HG02623 (cell line): Measurements from ENCODE around the gene ZNF490.
"Not testable (repeated sequence)": the region's sequence is repeated elsewhere in the genome, so short reads cannot be mapped to it uniquely, and the experiment has no call there.

Experiments
- ATAC-seq: cut with Tn5 transposase; IDR thresholded peaks from one replicate; pipeline ENCODE4 v1.9.1; 2021; ENCODE audit warnings: moderate library complexity; ENCODE audit not compliant: unreplicated experiment

The ZNF490 gene

DNA sequence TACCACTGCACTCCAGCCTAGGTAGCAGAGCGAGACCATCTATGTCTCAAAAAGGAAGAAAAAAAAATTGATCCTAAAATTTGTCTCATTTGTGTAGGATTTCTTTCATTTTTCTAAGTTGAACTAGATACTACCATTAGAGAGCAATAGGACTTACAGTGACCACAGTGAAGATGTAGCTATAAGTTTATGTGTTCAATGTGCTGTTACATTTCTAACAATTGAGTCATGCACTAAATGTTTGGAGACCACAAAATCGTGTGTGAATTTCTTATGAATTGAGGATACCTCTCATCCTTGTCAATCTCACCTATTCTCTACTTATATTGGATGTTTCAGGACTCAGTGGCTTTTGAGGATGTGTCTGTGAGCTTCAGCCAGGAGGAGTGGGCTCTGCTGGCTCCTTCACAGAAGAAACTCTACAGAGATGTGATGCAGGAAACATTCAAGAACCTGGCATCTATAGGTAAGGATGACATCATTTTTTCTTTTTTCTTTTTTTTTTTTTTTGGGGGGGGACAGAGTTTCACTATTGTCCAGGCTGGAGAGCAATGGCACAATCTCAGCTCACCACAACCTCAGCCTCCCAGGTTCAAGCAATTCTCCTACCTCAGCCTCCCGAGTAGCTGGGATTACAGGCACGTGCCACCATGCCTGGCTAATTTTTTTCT, 12.9 kb upstream of the ZNF490 start:
- ATAC-seq: no peak

DNA sequence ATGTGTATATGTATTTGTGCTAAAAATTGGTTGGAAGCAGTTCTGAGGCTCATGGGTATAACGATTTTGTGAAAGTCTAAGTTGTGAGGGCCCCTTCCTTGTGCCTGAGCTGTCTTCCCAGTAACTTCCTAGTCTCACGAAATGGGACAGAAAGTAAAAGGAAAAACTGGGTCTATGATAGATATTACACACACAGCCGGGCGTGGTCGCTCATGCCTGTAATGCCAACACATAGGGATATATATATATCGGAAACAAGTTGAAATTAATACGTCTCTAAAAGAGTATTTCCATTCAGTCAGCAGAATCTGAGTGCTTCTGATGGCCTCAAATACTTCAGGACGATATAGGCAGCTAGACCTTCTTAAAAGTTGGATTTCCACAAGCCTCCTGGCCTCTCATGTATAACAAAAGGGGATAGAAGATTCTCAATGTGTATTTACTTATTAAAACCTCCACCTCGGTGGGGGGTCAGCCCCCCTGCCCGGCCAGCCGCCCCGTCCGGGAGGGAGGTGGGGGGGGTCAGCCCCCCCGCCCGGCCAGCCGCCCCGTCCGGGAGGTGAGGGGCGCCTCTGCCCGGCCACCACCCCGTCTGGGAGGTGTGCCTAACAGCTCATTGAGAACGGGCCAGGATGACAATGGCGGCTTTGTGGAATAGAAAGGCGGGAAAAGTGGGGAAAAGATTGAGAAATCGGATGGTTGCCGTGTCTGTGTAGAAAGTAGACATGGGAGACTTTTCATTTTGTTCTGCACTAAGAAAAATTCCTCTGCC, 10.8 kb upstream of the ZNF490 start:
- not testable (repeated sequence) for ATAC-seq

DNA sequence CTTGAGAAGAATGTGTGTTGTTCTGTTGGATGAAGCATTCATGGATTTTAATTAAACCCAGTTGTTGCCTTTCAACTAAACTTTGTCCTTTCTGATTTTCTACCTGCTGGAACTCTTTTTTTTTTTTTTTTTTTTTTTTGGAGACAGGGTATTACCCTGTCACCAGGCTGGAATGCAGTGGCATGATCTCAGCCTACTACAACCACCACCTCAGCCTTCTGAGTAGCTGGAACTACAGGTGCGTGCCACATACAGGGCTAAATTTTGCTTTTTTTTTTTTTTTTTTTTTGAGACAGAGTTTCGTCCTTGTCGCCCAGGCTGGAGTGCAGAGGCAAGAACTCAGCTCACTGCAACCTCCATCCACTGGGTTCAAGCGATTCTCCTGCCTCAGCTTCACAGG, 7.0 kb upstream of the ZNF490 start:
- ATAC-seq: no peak

DNA sequence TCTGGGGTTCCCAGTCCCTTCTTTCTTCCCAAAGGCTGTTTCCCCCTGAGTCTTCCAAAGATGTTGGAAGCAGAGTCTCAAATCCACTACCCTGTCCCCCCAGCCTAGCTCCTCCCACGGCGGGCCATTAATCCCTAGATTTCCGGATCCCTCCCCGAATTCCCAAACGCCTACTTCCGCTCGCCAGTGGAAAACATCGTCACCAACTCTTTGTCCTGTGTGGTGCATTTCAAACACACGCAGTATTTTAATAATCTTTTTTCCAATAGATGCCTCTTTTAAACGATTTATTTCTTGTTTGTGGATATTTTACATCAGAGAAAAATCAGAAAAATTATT, 717 bp upstream of the ZNF490 start:
- ATAC-seq: no peak

DNA sequence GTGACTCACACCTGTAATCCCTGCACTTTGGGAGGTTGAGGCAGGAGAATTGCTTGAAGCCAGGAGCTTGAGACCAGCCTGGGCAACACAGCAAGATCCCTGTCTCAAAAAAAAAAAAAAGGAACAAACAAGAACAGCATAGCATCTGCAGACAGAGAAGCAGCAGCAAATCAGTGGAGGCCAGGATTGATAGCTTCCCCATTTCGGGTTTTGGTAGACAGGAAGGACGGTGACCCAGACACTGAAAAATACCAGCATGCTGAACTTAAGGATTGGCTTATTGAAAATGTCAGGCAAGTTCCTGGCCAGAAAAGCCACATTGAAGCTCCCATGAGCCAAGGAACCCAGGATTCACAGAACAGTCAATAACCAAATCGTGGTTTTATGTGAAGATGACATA, 3.0 kb downstream of the ZNF490 start:
- no peak for ATAC-seq

DNA sequence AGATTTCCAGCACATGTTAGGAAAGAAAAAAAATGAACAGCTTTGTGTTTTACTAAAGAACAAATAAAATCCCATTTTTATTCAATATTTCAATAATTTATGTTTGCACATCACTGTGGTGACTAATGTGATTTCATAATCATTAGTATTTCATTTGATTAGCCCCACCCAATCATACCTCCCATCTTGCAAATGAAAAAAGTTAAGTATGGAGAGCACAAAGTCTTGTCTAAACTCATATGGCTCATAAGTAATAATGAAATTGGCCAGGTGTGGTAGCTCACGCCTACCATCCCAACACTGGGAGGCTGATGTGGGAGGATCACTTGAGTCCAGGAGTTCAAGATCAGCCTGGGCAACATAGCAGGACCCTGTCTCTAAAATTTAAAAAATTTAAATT, 3.8 kb downstream of the ZNF490 start:
- ATAC-seq: no peak

DNA sequence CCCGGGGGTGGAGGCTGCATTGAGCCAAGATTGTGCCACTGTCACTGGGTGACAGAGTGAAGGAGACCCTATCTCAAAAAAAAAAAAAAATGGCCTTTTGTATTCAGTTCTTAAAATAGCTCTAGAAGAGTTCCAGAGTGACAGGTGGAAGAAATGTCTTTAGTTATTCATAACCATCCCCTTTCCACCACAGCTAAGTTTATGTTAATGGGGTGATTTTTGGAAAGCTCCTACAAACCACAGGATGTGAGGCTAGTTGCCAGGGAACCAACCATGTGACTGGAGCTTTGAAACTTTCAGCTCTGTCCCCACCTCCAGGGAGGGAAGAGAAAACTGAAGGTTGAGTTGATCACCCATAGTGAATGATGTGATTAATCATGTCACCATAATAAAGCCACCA, 6.9 kb downstream of the ZNF490 start:
- no peak for ATAC-seq

DNA sequence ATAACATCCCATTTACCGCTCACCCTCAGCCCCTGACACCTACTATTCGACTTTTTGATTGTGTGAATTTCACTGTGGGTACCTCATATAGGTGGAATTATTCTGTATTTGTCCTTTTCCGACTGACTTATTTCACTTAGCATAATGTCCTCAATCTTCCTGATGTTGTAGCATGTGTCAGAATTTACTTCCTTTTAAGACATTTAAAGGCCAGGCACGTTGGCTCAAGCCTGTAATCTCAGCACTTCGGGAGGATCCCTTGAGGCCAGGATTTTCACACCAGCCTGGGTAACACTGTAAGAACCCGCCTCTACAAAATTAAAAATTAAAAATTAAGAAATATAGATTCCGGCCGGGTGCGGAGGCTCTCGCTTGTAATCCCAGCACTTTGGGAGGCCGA, 13.0 kb downstream of the ZNF490 start:
- ATAC-seq: no peak

DNA sequence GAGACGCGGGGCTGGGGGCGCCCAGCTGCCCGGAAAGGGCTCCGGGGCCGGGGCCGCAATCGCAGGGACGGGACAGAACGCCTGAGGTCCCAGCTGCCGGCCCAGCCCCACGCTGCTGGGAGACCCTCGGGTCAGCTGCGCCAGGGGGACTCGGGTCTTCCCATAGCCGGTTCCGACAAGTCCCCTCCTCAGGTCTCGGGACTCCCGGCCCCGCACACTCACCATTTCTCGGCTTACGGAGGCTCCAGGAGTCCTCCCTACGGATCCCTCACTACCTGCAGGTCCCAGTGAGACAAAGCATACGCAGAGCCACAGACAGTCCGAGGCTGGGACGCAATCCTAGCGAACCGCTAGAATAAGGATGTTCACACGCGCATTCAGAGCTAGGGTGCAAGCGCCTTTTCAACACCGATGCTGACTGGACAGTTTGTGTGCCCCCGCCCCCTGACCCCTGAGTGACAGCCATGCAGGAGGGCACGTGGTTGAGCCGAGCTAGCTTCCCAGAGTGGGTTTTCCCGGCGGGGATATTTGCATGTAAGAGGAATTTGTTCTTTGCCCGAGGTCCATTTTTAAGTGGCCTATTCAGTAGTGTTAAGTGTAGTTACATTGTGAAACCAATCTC, 13.6 kb downstream of the ZNF490 start:
- ATAC-seq: no peak

DNA sequence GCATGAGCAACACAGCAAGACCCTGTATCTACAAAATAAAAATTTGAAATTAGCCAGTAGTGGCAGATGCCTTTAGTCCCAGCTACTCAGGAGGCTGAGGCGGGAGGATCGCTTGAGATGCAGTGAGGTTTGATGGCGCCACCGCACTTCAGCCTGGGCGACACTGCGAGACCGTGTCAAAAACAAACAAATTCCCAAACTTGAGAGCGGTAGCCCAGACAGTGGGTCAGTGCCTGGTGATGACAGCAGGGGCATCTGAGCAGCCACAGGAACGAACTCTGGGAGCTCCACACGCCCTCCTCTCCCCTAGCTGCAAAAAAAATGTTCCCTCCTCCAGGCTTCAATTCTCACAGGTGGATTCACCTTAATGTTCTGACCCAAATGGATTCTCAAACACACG, 14.1 kb downstream of the ZNF490 start:
- no peak for ATAC-seq

DNA sequence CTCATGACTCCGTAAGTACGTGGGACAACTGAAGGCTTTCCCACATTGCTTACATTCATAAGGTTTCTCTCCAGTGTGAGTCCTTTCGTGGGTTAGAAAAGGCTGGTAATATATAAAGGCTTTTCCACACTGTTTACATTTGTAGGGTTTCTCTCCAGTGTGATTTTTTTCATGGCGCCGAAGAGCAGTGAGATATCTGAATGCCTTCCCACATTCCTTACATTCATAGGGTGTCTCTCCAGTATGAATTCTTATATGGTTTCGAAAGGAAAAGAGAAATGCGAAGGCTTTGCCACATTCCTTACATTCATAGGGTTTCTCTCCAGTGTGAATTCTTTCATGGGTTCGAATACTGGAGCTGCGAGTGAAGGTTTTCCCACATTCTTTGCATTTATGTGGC, 29.5 kb downstream of the ZNF490 start:
- ATAC-seq: no peak

DNA sequence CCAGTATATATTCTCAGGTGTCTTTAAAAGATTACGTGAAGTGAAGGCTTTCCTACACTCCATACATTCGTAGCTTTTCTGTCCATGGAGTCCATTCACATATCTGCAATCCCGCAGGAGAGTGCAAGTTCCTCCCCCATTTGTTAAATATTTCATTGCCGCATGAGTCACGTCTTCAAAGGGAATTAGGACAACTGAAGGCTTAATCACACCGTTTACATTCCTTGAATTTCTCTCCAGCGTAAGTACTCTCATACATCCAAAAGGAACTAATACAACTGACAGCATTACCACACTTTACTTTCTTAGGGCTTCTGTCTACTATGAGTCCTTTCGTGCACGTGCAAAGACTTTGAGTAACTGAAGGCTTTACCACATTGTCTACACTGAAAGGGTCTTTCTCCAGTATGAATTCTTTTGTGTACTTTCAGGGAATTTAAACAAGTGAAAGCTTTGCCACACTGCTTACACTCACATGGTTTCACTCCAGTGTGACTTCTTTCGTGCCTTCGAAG, 30.4 kb downstream of the ZNF490 start:
- no peak for ATAC-seq

DNA sequence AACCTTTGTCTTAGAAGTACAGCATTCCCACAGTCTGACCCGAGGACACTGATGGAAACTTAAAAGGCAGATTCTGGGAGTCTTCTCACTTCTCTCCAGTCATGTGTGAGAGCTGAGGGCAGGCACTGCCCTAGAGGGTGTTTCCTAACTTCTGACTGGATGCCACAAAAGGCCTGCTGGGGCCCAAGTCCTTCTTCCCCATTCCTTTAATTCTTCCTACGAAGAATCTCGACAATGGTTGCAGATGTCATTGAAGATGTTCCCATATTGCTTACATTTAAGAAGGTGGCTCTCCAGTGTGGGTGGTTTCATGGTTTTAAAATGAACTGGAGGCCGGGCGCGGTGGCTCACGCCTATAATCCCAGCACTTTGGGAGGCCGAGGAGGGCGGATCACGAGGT, 32.0 kb downstream of the ZNF490 start:
- ATAC-seq: no peak

DNA sequence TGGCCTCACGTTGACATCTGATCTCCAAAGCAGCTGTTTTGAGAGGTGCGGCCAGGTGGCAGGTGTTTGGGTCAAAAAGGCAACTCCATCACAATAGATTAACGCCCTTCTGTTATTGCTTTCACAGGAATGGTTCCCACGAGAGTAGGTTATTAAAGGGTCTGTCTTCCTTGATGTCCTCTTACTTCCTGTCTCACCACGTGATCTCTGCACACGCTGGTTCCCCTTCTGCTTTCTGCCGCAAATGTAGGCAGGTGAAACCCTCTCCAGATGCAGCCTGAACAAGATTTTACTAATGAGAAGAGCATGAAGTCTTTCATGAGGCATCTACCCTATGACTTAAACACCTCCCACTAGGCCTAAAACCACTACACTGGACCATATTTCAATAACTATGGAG, 36.6 kb downstream of the ZNF490 start:
- ATAC-seq: no peak

DNA sequence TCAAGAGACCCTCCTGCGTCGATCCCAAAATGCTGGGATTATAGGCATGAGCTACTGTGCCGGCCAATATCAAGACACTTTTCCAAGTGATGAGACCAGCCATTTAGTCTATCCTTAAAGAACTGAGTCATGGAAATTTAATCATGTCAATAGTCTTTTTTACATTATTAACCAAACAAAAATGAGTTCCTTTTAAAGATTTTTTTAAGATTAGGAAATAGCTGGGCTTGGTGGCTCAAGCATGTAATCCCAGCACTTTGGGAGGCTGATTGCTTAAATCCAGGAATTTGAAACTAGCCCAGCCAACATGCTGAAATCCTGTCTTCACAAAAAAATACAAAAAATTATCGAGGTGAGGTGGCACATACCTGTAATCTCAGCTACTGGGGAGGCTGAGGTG, 42.7 kb downstream of the ZNF490 start:
- ATAC-seq: no peak

DNA sequence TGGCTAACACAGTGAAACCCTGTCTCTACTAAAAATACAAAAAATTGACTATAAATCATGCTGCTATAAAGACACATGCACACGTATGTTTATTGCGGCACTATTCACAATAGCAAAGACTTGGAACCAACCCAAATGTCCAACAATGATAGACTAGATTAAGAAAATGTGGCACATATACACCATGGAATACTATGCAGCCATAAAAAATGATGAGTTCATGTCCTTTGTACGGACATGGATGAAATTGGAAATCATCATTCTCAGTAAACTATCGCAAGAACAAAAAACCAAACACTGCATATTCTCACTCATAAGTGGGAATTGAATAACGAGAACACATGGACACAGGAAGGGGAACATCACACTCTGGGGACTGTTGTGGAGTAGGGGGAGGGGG, 44.2 kb downstream of the ZNF490 start:
- not testable (repeated sequence) for ATAC-seq

DNA sequence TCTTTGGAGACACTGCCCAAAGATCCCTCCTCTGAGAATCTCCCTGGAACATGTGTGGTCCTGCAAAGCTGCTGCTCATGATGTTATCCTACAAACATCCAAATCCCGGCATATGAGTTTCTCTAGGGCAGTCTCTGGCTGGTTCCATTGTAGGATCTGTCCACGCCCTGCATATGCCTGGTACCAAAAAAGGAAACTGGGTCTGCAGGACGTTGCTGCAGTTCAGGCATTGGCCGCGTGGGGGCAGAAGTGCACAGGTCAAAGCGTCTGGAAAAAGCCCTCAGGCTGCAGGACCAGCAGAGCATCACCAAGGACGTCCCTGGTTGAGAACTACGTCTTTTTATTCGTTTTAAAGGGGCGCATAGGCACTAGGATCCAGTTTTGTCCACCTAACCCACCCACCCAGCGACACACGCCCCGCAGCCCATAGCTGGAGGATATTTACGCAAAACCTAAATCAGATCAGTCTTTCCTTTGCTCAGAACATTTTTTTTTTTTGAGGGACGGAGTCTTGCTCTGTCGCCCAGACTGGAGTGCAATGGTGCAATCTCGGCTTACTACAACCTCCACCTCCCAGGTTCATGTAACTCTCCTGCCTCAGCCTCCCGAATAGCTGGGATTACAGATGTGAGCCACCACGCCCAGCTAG, 46.5 kb downstream of the ZNF490 start:
- ATAC-seq: no peak

DNA sequence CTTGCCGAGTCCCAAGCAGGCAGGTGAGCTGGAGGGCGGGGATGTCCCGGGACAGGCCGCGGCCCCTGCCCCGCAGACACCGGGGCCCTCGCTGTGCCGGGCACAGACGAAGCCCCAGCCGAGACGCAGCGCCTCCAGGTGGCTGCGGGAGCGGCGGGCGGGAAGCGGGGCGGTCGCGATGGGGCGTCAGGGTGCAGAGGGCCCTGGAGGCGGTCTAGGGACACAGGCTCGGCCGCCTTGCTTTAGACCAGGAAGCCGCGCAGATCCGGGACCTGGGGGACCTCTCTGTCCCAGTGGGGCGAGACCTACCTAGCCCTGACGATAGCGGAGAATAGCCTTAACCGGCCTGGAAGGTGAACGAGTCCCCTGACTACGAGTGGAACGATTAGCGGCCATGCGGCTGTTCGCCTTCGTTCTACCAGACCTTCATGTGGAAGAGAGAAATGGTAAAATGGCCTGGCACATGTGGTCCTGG, 55.1 kb downstream of the ZNF490 start:
- ATAC-seq: no peak

DNA sequence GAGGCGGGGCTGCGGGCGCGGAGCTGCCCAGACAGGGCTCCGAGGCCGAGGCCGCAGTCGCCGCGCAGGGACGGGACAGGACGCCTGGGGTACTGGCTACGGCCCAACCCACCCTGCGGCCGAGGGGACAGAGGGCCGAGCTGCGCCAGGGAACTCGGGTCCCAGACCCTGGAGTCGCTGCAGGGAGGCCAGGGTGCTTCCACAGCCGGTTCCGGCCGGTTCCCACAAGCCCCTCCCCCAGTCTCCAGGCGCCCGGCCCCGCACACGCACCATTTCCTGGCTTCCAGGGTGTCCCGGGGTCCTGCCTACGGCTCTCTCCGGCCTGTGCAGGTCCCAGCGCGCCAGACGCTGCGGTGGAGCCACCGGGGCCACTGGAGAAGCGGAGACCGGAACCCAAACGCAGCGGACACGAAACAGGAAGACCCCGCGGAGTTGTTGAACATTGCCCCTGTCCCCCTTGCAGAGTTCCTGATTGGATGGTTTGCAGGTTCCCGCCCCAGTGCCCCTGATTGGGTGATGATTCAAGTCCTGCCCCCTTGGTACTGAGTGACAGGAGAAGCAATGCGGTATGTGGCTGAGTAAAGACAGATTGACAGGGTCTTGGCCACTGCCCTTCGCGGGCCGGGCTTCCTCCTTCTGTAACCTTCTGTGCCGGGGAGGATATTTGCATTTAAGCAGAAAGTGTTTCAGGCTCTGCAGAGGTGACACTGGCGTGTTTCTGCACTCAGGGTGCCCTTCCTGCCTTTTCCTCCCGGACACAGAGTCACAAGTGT, 59.4 kb downstream of the ZNF490 start, which contains the start of gene ZNF564:
Gene ZNF564 (minus strand): TSS at position 423 of the 773 bp plus-strand sequence. CDS start 150 bp downstream, at position 273.
- peak; percentile 98 for ATAC-seq

DNA sequence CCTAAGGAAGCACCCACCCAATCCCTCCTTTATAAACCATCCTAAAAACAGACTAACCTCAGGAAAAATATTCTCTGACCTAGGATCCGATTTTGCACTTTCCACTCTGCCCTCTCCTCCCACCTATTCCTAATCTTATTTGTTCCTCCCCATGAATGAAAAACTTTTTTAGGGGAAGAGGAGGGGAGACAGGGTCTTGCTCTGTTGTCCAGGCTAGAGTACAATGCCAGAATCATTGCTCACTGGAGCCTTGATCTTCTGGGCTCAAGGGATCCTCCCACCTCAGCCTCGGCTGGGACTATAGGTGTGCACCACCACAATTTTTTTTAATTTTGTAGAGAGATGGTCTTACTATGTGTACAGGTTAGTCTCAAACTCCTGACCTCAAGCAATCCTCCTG, 63.7 kb downstream of the ZNF490 start:
- ATAC-seq: no peak

DNA sequence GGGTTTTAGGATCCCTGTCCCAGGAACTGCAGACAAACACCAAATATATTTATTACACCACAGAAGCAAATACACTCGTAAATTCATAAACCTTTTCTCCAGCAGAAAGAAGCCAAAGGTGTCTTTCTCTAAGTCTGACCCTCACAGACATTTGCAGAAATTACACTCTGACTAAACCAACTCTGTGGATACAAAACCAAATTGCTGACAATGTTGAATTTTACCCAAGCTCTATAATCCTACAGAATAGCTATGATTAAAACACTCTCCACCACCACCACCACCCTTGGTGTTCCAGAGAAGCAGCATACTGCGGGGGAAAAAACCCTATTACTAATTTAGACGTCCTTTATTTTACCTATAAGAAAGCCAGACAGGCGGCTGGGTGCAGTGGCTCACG, 64.5 kb downstream of the ZNF490 start:
- ATAC-seq: no peak
